GM19452 (cell line): ENCODE results near the gene COL13A1.

Experiments
- ATAC-seq: cut with Tn5 transposase; IDR thresholded peaks from one replicate; pipeline ENCODE4 v1.9.1; 2021; ENCODE audit not compliant: unreplicated experiment

The COL13A1 gene

GRCh38 chr10:69961881-69962745 is 160.4 kb downstream of the COL13A1 start:
- no peak for ATAC-seq

DNA sequence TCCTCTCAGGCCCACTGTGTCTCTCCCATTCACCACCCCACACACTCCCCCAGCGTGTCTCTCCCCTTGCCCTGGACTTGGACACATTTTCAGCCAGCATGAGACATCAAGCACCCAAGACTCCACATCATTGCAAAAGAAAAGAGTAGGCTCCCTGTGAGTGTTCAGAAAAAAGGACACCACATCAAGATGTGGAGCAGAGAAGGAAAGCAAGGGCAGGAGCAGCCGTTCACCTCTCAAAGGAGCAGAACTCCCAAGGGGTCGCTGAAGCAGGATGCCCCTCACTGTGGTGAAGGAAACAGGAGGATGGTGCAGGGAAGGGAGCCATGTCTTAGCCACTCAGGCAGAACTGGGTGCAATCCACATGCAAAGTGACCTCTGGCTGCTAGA is 161.0 kb downstream of the COL13A1 start:
- ATAC-seq: no peak

GRCh38 chr10:69963178-69963834 is 161.6 kb downstream of the COL13A1 start:
- no peak for ATAC-seq

- ATAC-seq: no peak
Measured at GRCh38 chr10:69963835-69964710, 162.4 kb downstream of the COL13A1 start.

- no peak for ATAC-seq
Measured at GRCh38 chr10:69965086-69965485, 163.4 kb downstream of the COL13A1 start.

GRCh38 chr10:69965919-69966662 is 164.4 kb downstream of the COL13A1 start:
- no peak for ATAC-seq

- ATAC-seq: no peak
Measured at GRCh38 chr10:69968830-69969229, 167.1 kb downstream of the COL13A1 start.

- ATAC-seq: no peak
Measured at GRCh38 chr10:69969977-69970376, 168.3 kb downstream of the COL13A1 start.

GRCh38 chr10:69972981-69973397 is 171.3 kb downstream of the COL13A1 start:
- ATAC-seq: no peak

DNA sequence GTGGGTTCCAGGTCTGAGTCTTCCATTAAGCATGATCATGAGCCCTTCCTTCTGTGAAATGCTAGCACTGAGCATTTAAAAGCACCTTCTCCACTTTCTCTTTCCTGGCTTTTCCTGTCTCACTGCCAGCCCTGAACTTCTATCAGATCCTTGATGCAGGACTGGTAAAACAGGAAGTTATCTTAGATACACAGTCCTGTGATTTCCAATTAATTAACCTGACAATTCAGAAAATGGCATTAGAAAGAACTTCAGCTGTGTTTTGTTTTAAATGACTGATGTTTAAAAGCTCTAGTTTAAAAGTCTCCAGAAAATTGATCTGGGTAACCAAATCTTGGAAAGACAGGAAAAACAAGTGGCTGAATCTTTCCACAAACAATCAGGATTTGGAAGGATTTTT is 172.0 kb downstream of the COL13A1 start:
- ATAC-seq: no peak

GRCh38 chr10:69974551-69975155 is 172.9 kb downstream of the COL13A1 start:
- no peak for ATAC-seq

GRCh38 chr10:69976795-69977546 is 175.3 kb downstream of the COL13A1 start:
- no peak for ATAC-seq

DNA sequence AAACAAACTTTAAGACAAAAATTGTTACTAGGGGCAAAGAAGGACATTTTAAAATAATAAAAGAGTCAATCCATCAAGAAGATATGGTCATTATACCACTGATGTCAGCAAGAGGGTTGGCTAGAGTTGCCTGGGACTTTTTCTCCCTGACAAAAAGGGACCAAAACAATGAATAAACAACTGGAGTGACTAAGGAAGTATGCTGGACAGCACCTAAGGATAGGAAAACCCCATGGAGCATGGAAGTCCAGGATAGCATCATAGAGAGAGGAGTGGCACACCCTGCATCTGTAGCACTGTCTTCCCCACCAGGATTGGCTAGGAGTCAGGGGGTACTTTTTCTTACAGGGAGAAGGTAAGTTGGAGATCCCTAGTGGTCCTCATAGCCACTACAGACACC is 177.5 kb downstream of the COL13A1 start:
- ATAC-seq: no peak

- ATAC-seq: no peak
Measured at GRCh38 chr10:69980672-69981071, 179.0 kb downstream of the COL13A1 start.

DNA sequence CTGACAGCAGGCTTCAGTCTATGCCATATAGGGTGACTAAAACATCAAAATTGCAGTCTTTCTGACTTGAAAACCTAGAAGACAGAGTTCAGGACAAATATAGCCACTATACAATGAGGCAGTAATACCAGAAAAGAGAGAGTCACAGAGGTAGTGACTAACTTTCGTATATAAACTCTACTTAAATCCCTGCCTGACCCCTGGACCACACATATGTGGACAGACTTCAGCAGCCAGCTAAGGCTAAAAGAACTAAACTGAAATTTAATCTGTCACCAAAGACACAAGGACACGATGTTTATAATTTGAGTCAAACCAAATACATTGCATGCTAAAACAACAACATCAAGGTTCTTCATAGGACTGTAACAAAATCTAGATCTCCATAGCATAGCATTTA is 186.4 kb downstream of the COL13A1 start:
- ATAC-seq: no peak

- no peak for ATAC-seq
Measured at GRCh38 chr10:69991151-69991550, 189.4 kb downstream of the COL13A1 start.

DNA sequence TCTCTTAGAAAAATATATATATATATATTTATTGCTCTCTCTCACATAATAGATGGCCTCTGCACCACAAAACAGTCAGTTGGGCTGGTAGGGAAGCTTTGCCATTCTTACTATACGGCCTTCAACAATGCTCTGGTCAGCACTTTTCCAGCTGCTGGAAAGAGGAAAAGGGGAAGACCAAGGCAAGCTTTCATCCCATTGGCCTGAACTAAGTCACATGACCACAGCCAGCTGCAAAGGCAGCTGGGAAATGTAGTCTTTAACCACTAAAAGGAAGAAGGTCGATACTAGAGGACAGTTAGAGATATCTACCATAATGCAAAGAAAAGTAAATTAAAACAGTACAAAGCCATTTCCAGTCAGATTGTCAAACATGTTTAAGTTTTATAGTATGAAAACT is 192.6 kb downstream of the COL13A1 start:
- no peak for ATAC-seq

DNA sequence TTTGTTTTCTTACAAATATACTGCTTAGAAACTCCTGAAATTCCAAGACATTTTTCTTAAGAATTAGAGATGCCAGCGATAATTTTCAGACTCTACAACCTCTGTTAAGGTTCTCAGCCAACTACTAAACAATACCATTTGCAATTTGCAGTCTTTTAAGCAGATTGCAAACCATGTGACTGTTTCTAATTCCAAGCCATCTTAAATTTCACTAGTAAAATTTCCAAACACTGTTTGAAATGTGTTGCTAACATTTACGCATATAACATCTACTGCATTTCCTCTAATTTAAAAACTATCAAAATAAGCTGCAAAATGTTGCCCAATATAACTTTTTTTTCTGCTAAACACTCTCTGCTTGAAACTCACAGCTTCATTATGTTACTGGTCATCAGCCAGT is 194.9 kb downstream of the COL13A1 start:
- ATAC-seq: no peak

DNA sequence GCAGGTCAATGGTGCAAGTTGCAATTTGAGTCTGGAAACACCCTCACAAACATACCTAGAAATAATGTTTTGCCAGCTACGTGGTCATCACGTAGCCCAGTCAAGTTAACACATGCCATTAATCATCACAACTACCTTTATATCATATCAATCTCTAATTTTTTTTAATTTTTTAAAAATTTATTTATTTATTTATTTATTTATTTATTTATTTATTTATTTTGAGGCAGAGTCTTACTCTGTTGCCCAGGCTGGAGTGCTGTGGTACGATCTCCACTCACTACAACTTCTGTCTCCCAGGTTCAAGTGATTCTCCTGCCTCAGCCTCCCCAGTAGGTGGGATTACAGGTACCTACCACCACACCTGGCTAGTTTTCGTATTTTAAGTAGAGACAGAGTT is 198.6 kb downstream of the COL13A1 start:
- ATAC-seq: no peak
